Mucosa of stomach (tissue), 1 donor: ENCODE data around the gene GDE1.

Experiments used
- H3K27me3 ChIP-seq: one replicate; pipeline ENCODE4 v1.7.0; 2013; ENCODE audit warnings: mild to moderate bottlenecking, low read length; ENCODE audit not compliant: control insufficient read depth, insufficient read depth
- H3K36me3 ChIP-seq: one replicate; pipeline ENCODE4 v1.7.0; 2013; ENCODE audit warnings: low read length; ENCODE audit not compliant: control insufficient read depth, insufficient read depth
- H3K4me1 ChIP-seq: one replicate; pipeline ENCODE4 v1.7.0; 2013; ENCODE audit warnings: mild to moderate bottlenecking, low read length; ENCODE audit not compliant: control insufficient read depth, insufficient read depth
- H3K4me3 ChIP-seq: one replicate; pipeline ENCODE4 v1.7.0; 2013; ENCODE audit warnings: low read length
- H3K9ac ChIP-seq: one replicate; pipeline ENCODE4 v1.7.0; 2013; ENCODE audit warnings: mild to moderate bottlenecking, low read length, moderate library complexity
- H3K9me3 ChIP-seq: one replicate; pipeline ENCODE4 v1.7.0; 2013; ENCODE audit warnings: mild to moderate bottlenecking, low read length, moderate library complexity; ENCODE audit not compliant: control insufficient read depth
- donor health status: Pancreatic carcinoma.

GDE1 gene

GRCh38 chr16:19478505-19478904 lies 43.4 kb downstream of the GDE1 start:
- no peak overlapping the region for H3K4me3 ChIP-seq
- H3K27me3 ChIP-seq = no peaks in the 10 kb centered on the region
- no peaks in the 10 kb centered on the region for H3K9me3 ChIP-seq

DNA sequence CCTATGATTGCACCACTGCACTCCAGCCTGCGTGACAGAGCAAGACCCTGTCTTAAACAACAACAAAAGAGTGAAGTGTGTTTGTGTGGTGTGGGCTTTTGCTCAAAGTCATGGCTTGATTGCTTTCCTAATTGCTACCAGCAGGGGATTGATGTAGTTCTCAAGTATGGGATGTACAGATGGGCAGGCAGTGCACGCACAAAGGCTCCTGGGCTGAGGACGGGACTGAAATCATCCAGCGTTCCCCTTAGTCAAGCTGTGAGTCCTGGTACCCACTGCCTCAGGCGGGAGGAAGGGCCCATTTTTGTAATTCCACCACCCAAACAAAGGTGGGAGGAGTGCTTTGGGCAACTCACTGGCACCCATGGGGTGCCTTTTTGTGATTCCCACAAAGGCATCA lies 47.3 kb downstream of the GDE1 start:
- Histone ChIP-seq H3K27me3 (no peaks in the 10 kb centered on the region), H3K36me3 (peaks cover 12% of the 10 kb centered on the region), H3K9ac (no peak overlapping the region), H3K4me3 (no peak overlapping the region), H3K4me1 (peaks cover 5% of the 10 kb centered on the region), H3K9me3 (no peaks in the 10 kb centered on the region)

More at GRCh38 chr16:19478505-19478904, 43.4 kb downstream of the GDE1 start:
- Histone ChIP-seq H3K36me3 (peaks cover 15% of the 10 kb centered on the region), H3K9ac (no peak overlapping the region), H3K4me1 (peaks cover 8% of the 10 kb centered on the region)

GRCh38 chr16:19472482-19472881 lies 49.4 kb downstream of the GDE1 start:
- peaks cover 11% of the 10 kb centered on the region for H3K36me3 ChIP-seq

DNA sequence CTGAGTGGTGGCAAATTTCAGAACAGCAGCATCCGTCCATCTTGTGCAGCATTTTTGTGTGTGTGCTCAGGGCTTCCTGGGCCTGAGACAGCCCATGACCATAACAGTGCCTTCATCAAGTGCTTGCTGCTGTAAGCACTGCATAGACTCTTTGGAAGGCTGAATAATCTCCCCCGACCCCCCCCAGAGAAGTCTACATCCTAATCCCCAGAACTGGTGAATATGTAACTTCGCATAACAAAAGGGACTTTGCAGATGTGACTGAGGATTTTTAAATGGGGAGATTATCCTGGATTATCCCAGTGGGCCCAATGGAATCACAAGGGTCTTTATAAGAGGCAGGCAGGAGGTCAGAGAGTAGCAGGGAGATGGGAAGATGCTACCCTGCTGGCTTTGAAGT lies 53.6 kb downstream of the GDE1 start:
- Histone ChIP-seq H3K4me1 (peaks cover 8% of the 10 kb centered on the region), H3K9me3 (no peaks in the 10 kb centered on the region), H3K36me3 (peaks cover 10% of the 10 kb centered on the region), H3K4me3 (no peak overlapping the region), H3K27me3 (no peaks in the 10 kb centered on the region), H3K9ac (no peak overlapping the region)

More at GRCh38 chr16:19472482-19472881, 49.4 kb downstream of the GDE1 start:
- Histone ChIP-seq H3K4me3 (no peak overlapping the region), H3K27me3 (no peaks in the 10 kb centered on the region), H3K9ac (no peak overlapping the region), H3K4me1 (no peaks in the 10 kb centered on the region), H3K9me3 (no peaks in the 10 kb centered on the region)

GRCh38 chr16:19463468-19464315 lies 58.2 kb downstream of the GDE1 start:
- Histone ChIP-seq H3K36me3 (peaks cover 6% of the 10 kb centered on the region), H3K4me1 (peaks cover 15% of the 10 kb centered on the region), H3K27me3 (no peaks in the 10 kb centered on the region)

DNA sequence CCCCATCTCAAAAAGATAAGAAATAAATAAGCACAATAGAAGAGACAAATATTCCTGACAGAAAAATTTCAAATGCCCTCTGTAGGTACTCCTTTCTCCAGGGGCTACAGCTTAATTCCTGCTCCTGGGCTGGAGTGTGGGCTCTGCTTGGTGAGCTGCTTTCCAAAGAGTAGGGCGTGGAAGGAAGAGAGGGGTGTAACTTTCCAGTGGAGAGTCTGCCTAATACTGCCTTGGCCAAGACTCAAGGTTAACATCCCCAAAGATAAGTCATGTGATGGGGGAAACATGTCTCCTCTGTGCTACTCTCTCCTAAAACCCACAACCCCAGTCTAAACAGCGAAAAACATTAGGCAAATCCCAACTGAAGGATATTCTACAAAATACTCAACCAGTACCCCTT lies 61.5 kb downstream of the GDE1 start:
- Histone ChIP-seq H3K4me3 (no peak overlapping the region), H3K9ac (no peak overlapping the region)

More at GRCh38 chr16:19463468-19464315, 58.2 kb downstream of the GDE1 start:
- no peak overlapping the region for H3K9ac ChIP-seq
- H3K4me3 ChIP-seq = no peak overlapping the region
- no peaks in the 10 kb centered on the region for H3K9me3 ChIP-seq

GRCh38 chr16:19458722-19459379 lies 63.0 kb downstream of the GDE1 start:
- no peak overlapping the region for H3K4me3 ChIP-seq
- H3K27me3 ChIP-seq = no peaks in the 10 kb centered on the region
- peaks cover 1% of the 10 kb centered on the region for H3K36me3 ChIP-seq
- peaks cover 10% of the 10 kb centered on the region for H3K4me1 ChIP-seq
- no peak overlapping the region for H3K9ac ChIP-seq
- no peaks in the 10 kb centered on the region for H3K9me3 ChIP-seq

More for the DNA sequence above, 61.5 kb downstream of the GDE1 start:
- peaks cover 15% of the 10 kb centered on the region for H3K4me1 ChIP-seq
- no peaks in the 10 kb centered on the region for H3K27me3 ChIP-seq
- H3K36me3 ChIP-seq = peaks cover 6% of the 10 kb centered on the region
- no peaks in the 10 kb centered on the region for H3K9me3 ChIP-seq
